HG03342 (cell line): ENCODE measurements around the gene CLCNKB.

Source experiments
- ATAC-seq: cut with Tn5 transposase; IDR thresholded peaks from one replicate; pipeline ENCODE4 v1.9.1; 2021; ENCODE audit warnings: mild to moderate bottlenecking, moderate library complexity; ENCODE audit not compliant: unreplicated experiment

Gene CLCNKB

GRCh38 chr1:16072616-16073484 is 29.3 kb downstream of the CLCNKB start:
- ATAC-seq: no peak

GRCh38 chr1:16073490-16074119 is 30.0 kb downstream of the CLCNKB start, which contains the start of gene FAM131C:
FAM131C (minus strand) TSS chr1:16073651; CDS start chr1:16073442, 209 bp downstream.
- ATAC-seq: no peak

DNA sequence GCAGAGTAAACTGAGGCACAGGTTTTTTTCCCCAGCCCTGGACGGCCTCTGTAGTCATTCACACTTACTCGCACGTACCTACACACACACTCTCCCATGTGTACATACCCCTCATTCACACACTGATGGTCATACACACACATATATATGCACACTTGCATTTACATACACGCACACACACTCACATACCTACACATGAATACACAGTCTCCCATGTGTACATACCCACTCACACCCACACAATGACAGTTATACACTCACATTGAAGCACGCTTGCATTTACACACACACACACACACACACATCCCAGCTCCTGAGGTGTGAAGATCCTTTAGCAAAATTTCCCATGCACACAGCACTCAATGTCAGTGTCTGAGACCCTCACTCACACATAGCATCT is 30.6 kb downstream of the CLCNKB start:
- ATAC-seq: no peak

DNA sequence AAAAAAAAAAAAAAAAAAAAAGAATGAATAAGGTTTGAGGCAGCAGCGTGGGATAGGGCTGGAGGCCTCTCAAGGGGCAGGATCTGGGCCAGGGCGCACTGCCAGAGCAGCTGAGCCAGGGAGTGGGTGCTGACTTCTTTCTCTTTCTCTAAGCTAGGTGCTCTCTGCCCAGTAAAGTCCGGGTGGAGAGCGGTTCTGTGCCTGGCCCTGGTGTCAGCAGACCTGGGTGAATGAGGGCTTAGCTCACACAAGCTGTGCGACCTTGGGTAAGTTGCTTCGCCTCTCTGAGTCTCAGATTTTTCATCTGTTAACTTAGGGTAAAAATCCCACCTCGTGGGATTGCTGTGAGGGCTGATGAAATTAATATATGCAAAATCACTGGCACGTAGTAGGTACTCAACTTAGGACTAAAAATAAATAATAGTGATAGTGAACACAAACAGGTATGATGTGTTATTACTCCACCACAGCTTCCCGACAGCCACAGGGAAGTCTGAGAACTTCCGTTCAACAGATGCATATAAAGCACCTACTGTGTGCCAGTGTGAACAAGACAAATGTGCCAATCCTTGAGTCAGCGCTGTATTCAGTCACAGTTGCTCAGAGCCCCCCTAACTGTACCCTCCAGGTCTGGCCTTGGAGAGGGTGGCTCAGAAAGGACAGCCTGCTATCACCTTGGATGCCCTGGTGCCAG is 31.9 kb downstream of the CLCNKB start:
- no peak for ATAC-seq

DNA sequence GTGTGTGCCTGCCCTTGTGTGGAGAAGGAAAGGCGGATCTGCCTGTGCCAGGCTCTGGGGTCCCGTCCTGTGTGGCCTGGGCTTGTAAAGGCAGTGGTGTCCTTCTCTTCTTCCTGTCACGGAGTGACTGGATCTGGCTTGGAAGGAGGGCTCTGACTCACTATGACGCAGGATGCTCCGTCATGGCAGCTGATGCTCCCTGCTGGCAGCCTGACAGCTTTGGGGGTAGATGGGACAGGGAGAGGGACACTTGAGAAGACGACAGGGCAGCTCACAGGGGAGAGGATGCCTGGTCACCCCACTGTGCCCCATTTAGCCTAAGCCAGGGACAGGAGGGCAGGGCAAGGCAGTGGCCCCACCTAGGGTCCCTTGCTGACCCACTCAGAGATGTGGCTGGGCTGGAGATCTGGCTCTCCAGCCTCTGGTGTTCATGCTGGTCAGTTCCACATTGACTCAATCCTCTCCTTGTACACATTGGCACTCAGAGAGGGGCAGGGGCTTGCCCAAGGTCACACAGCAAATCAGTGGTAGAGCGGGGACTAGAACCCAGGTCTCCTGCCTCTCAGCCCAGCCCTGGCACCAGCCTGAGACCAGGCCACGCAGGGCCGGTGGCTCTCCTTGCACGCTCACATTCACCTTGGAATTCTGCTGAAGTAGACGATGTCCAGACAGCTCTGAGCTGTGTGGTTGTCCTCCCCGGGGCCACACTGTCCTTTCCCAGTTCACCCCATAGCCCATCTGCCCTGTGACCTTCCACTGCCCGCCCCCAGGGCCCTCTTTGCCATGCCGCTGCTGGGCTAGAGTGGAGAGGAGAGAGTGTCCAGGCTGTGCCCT is 32.7 kb downstream of the CLCNKB start:
- ATAC-seq: no peak

DNA sequence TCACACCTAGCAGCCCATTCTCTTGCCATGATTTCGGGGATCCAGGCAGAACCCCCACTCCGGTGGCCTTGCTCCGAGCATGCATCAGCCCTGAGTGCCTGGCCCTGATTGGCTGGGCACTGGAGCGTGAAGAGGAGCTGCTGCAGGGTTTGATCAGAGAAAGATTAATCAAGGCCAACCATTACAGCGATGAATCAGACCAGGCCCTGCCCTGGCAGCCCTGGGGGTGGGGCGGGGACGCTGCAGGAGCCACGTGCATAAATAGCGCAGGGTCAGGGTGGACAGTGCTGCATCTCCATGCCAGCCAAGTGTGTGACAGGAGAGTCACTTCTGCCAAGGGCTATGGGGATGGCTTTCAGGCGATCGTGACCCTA is 33.3 kb downstream of the CLCNKB start:
- no peak for ATAC-seq

- ATAC-seq: no peak
Observed at GRCh38 chr1:16077406-16078245, 34.0 kb downstream of the CLCNKB start.

DNA sequence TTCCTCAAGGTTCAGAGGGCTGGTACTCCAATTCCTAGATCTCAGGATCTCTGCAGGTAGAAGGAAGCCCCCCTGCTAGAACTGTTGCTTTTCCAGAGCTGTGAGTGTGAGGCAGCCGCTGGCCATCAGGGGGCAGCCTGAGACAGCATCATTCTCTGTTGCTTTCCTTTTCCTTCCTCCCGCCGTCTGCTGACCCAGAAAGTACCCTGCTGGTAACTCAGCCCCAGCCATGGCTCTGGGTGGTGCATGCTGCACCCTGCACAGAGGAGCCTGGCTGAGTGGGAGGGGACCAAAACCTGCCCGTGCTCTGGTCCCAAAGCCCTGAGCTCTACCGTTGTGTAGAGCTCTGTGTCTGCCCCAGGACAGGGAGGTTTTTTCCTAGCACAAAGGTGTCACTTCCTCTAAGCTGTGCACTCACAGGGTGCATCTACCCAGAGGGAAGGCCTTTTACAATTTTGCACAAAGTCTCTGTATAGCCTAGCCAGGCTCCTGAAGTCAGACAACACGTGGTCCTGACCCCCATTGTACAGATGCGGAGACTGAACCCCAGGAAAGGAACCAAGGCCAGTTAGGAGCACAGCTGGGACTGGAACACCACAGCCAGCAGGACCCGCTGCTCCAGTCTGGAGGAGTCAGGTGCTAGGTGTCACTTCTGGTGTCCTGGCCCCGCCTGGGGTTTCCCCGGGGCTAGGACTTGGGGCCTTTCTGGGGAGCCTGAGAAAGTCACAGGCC is 35.5 kb downstream of the CLCNKB start:
- peak; percentile 61 for ATAC-seq

DNA sequence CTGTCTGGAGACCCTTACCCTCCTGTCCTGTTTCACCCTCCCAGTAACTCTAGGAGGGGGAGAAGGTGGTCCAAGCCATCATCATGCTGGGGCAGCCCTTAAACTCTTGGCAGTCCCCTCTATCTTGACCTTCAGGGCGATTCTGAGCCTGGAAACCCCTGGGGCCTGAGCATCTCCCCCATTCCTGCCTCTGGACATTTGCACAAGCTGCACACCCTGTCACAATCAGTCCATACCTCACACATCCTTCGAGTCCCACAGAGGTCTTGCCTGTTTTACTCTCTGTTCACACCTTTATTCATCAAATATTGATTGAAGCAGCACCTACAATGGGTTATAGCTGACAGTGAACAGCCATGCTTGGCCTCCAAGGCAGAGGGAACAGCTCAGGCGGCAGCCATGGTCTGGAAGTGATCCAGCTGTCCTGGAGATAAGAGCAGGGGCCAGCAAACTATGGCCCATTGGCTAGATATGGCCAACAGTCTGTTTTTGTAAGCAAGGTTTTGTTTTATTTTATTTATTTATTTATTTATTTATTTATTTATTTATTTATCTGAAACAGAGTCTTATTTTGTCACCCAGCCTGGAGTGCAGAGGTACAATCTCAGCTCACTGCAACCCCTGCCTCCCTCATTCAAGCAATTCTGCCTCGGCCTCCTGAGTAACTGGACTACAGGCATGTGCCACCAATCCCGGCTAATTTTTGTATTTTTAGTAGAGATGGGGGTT is 37.0 kb downstream of the CLCNKB start:
- ATAC-seq: no peak

DNA sequence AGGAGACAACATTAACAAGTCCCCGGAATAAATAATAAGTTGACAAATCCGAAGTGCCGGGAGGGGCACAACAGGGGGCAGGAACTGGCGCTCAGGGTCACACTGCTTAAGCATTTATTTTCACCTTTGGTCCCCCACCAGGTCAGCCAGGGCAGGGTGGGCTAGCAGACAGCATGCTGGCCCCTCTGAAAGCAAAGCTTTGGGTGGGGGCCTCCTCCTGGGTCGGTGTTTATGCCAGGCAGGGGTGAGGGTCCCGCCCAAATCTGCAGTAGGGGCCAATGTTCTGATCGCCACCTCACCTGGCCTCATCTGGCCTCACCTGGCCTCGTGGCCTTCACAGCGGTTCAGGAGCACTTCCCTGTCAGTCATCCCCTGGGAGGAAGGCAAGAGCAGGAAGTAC is 38.1 kb downstream of the CLCNKB start:
- no peak for ATAC-seq

DNA sequence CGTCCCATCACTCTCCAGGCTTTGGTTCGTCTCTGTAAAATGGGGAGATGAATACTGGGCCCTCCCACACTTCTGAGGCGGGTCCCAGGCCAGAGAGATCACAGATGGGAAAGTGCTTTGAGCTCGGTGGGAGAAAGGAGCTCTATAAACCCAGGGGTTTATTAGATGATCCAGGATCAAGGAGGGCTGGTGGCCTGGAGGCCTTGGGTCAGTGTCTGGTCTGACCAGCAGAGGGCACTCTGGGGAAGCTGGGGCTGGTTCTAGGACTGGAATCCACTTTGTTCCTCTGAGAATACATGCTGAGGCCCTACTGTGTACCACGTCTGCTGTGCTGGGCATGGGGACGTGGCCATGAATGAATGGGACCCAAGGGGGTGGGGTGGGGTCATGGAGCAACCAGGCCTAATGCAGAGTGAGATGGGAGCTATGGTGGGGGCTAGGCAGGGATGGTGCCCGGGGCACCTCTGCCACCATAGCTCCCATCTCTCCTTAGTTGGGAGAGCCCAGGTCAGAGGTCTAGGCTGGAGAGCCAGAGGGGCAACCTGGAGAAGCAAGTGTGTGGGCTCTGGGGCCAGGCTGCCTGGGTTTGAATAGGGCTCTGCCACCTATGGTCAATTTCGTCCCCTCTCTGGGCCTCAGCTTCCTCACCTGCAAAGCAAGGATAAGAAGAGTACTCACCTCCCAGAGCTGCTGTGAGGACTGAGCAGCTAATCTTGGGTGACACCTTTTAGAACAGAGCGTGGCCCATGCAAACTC is 38.9 kb downstream of the CLCNKB start:
- no peak for ATAC-seq

DNA sequence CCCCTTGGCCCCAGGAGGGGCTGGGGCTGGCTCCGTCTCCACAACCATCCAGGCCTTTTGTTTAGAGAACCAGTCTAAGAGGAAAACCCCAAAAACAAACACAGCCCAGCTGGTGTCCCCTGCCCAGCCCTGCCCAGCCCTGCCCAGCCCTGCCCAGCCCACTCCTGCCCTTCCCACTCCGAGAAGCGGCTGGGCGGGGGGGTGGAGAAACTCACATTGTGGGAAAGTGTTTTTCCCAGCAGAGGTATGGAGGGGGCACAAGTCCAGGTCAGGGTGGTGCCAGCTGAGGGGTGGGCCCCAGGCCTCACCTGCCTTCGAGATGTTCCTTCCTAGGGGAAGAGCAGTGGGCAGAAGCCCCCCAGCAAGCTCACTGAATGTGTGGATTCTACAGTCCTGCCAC is 39.9 kb downstream of the CLCNKB start:
- no peak for ATAC-seq

GRCh38 chr1:16085522-16085921 is 41.9 kb downstream of the CLCNKB start:
- no peak for ATAC-seq

- no peak for ATAC-seq
Observed at GRCh38 chr1:16087733-16088132, 44.2 kb downstream of the CLCNKB start.

DNA sequence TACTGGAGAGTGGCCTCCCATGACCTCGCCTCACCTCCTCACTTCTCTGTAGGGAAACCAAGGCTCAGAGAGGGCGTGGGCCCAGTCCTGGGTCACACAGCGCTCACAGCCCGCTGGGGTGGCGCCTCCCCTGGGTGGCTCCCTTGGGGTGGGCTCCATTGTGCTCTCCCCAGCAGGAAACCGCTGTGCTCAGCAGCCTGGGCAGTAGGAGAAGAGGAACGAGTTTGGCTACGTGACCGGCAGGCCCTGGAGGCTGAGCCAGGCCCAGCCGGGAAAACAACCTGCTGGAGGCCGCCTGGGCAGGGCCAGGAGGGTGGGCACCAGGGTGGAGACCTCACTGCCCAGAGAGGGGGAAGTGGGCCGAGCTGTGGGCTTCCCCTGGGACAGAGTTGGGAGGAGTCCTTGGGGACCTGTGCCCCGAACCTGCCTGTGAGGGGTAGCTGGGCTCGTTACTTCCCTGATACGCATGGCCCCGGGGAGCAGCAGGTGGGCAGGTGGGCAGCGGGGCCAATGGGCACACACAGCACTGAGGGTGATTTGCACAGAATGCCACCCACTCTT is 44.8 kb downstream of the CLCNKB start:
- no peak for ATAC-seq

GRCh38 chr1:16088996-16089395 is 45.4 kb downstream of the CLCNKB start:
- ATAC-seq: no peak

- no peak for ATAC-seq
Observed at GRCh38 chr1:16090076-16090826, 46.7 kb downstream of the CLCNKB start.
